HepG2 (cell line): ENCODE data around the gene GARS1. TPM values are rescaled to one million over a fixed set of nuclear protein-coding genes. Genes with fewer than 3 reads are reported as not detected.

Experiments used
- ATAC-seq: fragments of 200-7000 bp; cut with Tn5 transposase; 3 replicates; pipeline ENCODE4 v1.9.1; 2020; ENCODE audit warnings: mild to moderate bottlenecking, moderate library complexity
- BruUV-seq: library from RNA; stranded (reverse); fragments of 400-500 nt; replicated peaks from 2 replicates; lab custom pipeline; 2021; lab: Mats Ljungman, UMichigan
- CTCF ChIA-PET: fragments of 300-600 bp; formaldehyde crosslinking; extraction: SDS; loops from one replicate; lab custom pipeline; 2021; ENCODE audit warnings: low total read pairs, inconsistent platforms, low intra/inter-chr PET ratio; lab: Yijun Ruan, JAX
- POLR2A ChIA-PET: fragments of 350-600 bp; sonication (Branson Sonifier 250); formaldehyde crosslinking; loops from one replicate; lab custom pipeline; 2020; ENCODE audit warnings: antibody characterized with exemption, inconsistent platforms; lab: Yijun Ruan, JAX
- DNase-seq: peaks from one replicate; pipeline ENCODE4 v3.0.0-alpha.2; 2015; ENCODE audit warnings: low spot score
- FAIRE-seq: peaks from 3 replicates; lab custom pipeline; 2011; peaks lifted over from hg19 to GRCh38; lab: Jason Lieb, UNC
- H2AFZ ChIP-seq: one replicate; pipeline ENCODE4 v1.6.1; 2011; ENCODE audit warnings: low read length, inconsistent platforms
- H3K27ac ChIP-seq: fragments of 300-600 bp; 3 replicates; pipeline ENCODE4 v1.8.0; 2011; ENCODE audit warnings: mixed run types, mild to moderate bottlenecking, mixed read lengths, low read length, inconsistent platforms; ENCODE audit not compliant: insufficient read depth; ENCODE audit errors: extremely low read length
- H3K27me3 ChIP-seq, 2 experiments: fragments of 200-600 bp in 1 of 2; 2 replicates in 1 of 2; 3 replicates in 1 of 2; pipeline versions ENCODE4 v1.6.0 to v1.8.0; 2011; ENCODE audit warnings: low read length in 2 of 2, mild to moderate bottlenecking in 2 of 2, moderate library complexity in 2 of 2, inconsistent platforms in 1 of 2; ENCODE audit not compliant: insufficient read depth in 2 of 2, control insufficient read depth in 1 of 2
- H3K36me3 ChIP-seq, 2 experiments: fragments of 200-600 bp in 1 of 2; replicated peaks in 1 of 2; 2 replicates in 1 of 2; 3 replicates in 1 of 2; pipeline versions ENCODE4 v1.5.1 to v1.8.0; 2011; ENCODE audit warnings: low read length in 2 of 2, inconsistent platforms in 1 of 2; ENCODE audit not compliant: insufficient read depth in 2 of 2, control insufficient read depth in 1 of 2
- H3K4me1 ChIP-seq: 2 replicates; pipeline ENCODE4 v1.5.1; 2012; ENCODE audit warnings: low read length, inconsistent platforms; ENCODE audit not compliant: insufficient read depth
- H3K4me2 ChIP-seq: 2 replicates; pipeline ENCODE4 v1.6.0; 2011; ENCODE audit warnings: low read depth, low read length, inconsistent platforms
- H3K4me3 ChIP-seq, 3 experiments: fragments of 200-600 bp in 1 of 3; sonication (generic), shearing (Covaris generic) in 1 of 3; replicated peaks in 1 of 3; 2 replicates each; pipeline ENCODE4 v1.5.1; 2011 to 2016; ENCODE audit warnings: low read length in 3 of 3, inconsistent platforms in 2 of 3, low read depth in 2 of 3, mild to moderate bottlenecking in 2 of 3, control low read depth in 1 of 3, mixed read lengths in 1 of 3; ENCODE audit not compliant: insufficient read depth in 1 of 3
- H3K79me2 ChIP-seq: one replicate; pipeline ENCODE4 v1.6.1; 2011; ENCODE audit warnings: low read length, inconsistent platforms; ENCODE audit not compliant: insufficient read depth
- H3K9ac ChIP-seq: 2 replicates; pipeline ENCODE4 v1.6.0; 2011; ENCODE audit warnings: mild to moderate bottlenecking, low read depth, low read length, inconsistent platforms; ENCODE audit not compliant: insufficient read depth
- H3K9me3 ChIP-seq: 2 replicates; pipeline ENCODE4 v1.5.1; 2012; ENCODE audit warnings: mild to moderate bottlenecking, low read length
- H4K20me1 ChIP-seq: 2 replicates; pipeline ENCODE4 v1.6.0; 2011; ENCODE audit warnings: inconsistent platforms, mild to moderate bottlenecking, low read length, moderate library complexity; ENCODE audit not compliant: insufficient read depth
- ATF1 ChIP-seq: IDR thresholded peaks from 2 replicates; pipeline ENCODE4 v1.6.1; 2016; ENCODE audit warnings: mild to moderate bottlenecking, control low read depth
- DNMT1 ChIP-seq: sonication (generic); formaldehyde crosslinking; IDR thresholded peaks from 2 replicates; pipeline ENCODE4 v1.5.1; 2020; ENCODE audit warnings: mild to moderate bottlenecking, missing genetic modification reagents
- GMEB1 ChIP-seq: sonication (generic); formaldehyde crosslinking; IDR thresholded peaks from 2 replicates; pipeline ENCODE4 v1.5.1; 2020; ENCODE audit warnings: missing genetic modification reagents, mild to moderate bottlenecking, borderline replicate concordance
- KDM5A ChIP-seq: fragments of 200-600 bp; sonication (generic); IDR thresholded peaks from 2 replicates; pipeline ENCODE4 v1.7.0; 2018; ENCODE audit warnings: antibody characterized with exemption, mild to moderate bottlenecking, low read length, borderline replicate concordance
- MAFK ChIP-seq, 2 experiments: IDR thresholded peaks in 1 of 2; conservative IDR thresholded peaks in 1 of 2; 2 replicates each; pipeline ENCODE4 v1.6.1; 2011; ENCODE audit warnings: improper control_type of control experiment in 2 of 2, low read length in 2 of 2
- RELA ChIP-seq: sonication (generic); formaldehyde crosslinking; IDR thresholded peaks from 2 replicates; pipeline ENCODE4 v1.4.0; 2020; ENCODE audit warnings: missing genetic modification reagents
- RNF2 ChIP-seq: fragments of 450-650 bp; conservative IDR thresholded peaks from 2 replicates; pipeline ENCODE4 v1.6.1; 2016; ENCODE audit warnings: low read depth
- SMC3 ChIP-seq: IDR thresholded peaks from 2 replicates; pipeline ENCODE4 v1.6.1; 2011; ENCODE audit warnings: low read length, improper control_type of control experiment
- TARDBP ChIP-seq: sonication (generic); formaldehyde crosslinking; IDR thresholded peaks from 2 replicates; pipeline ENCODE4 v1.8.0; 2022; ENCODE audit warnings: mild to moderate bottlenecking, missing genetic modification reagents
- TRIM24 ChIP-seq: sonication (generic); formaldehyde crosslinking; IDR thresholded peaks from 2 replicates; pipeline ENCODE4 v1.8.0; 2022; ENCODE audit warnings: mild to moderate bottlenecking, missing genetic modification reagents
- ZEB1 ChIP-seq: IDR thresholded peaks from 2 replicates; pipeline ENCODE4 v1.6.1; 2012; ENCODE audit warnings: mild to moderate bottlenecking, low read depth, inconsistent platforms; ENCODE audit not compliant: insufficient replicate concordance
- ZFP36L2 ChIP-seq: sonication (generic); formaldehyde crosslinking; IDR thresholded peaks from 2 replicates; pipeline ENCODE4 v1.4.0; 2020; ENCODE audit warnings: missing genetic modification reagents
- ZNF24 ChIP-seq: fragments of 450-650 bp; IDR thresholded peaks from 2 replicates; pipeline ENCODE4 v1.6.1; 2017; ENCODE audit warnings: antibody characterized with exemption, mild to moderate bottlenecking
- ZNF30 ChIP-seq: sonication (generic); formaldehyde crosslinking; IDR thresholded peaks from 2 replicates; pipeline ENCODE4 v1.5.0; 2020; ENCODE audit warnings: mild to moderate bottlenecking, missing genetic modification reagents
- ZNF496 ChIP-seq: sonication (generic); formaldehyde crosslinking; IDR thresholded peaks from 2 replicates; pipeline ENCODE4 v1.8.1; 2023; ENCODE audit warnings: mild to moderate bottlenecking, moderate library complexity, missing genetic modification reagents; ENCODE audit not compliant: insufficient replicate concordance
- ZNF556 ChIP-seq: sonication (generic); formaldehyde crosslinking; IDR thresholded peaks from 2 replicates; pipeline ENCODE4 v1.4.0; 2020; ENCODE audit warnings: mild to moderate bottlenecking, missing genetic modification reagents, borderline replicate concordance
- ZNF670 ChIP-seq: sonication (generic); formaldehyde crosslinking; IDR thresholded peaks from 2 replicates; pipeline ENCODE4 v1.8.0; 2022; ENCODE audit warnings: mild to moderate bottlenecking, missing genetic modification reagents, borderline replicate concordance
- ZNF782 ChIP-seq: sonication (generic); formaldehyde crosslinking; IDR thresholded peaks from 2 replicates; pipeline ENCODE4 v1.4.0; 2020; ENCODE audit warnings: missing genetic modification reagents, mild to moderate bottlenecking, borderline replicate concordance
- WGBS: methylation state at CpG from one replicate; pipeline ENCODE4 v1.1.6; 2017; ENCODE audit warnings: low lambda C conversion rate; 5-methylcytosine and 5-hydroxymethylcytosine counted together
- in situ Hi-C: cut with HindIII; loops from 2 replicates; pipeline ENCODE4 v1.10.0; 2017; ENCODE audit warnings: low pct_unique_long_range_greater_than_20kb; ENCODE audit not compliant: extremely low pct_ligation_motif_present
- intact Hi-C: fragments of 100-400 bp; cut with micrococcal nuclease; formaldehyde crosslinking; loops from one replicate; pipeline ENCODE4 v1.10.0; 2022; ENCODE audit not compliant: unreplicated experiment
- polyA plus RNA-seq, 8 experiments: library from polyadenylated mRNA; depleted of rRNA in 3 of 8; stranded (reverse) in 7 of 8; unstranded in 1 of 8; fragments of >200 nt; fragmentation: Illumina TruSeq in 4 of 8; extraction: Trizol in 4 of 8; gene quantifications; 2 replicates each; pipeline versions ENCODE4 v1.2.1 to v1.2.3, GENCODE V29; 2011 to 2016; ENCODE audit warnings: low read depth in 4 of 8, missing spikeins in 1 of 8, mixed read lengths in 1 of 8; ENCODE audit not compliant: insufficient read depth in 1 of 8
- total RNA-seq, 5 experiments: library from RNA; depleted of rRNA; stranded (reverse); fragments of >200 nt; fragmentation: Illumina TruSeq; extraction: Trizol; gene quantifications; 2 replicates each; pipeline ENCODE4 v1.2.3, GENCODE V29; 2016; ENCODE audit warnings: low read depth in 1 of 5
- TF ChIP-seq, protein P1 (sequence below): sonication (generic); formaldehyde crosslinking; IDR thresholded peaks from 2 replicates; pipeline ENCODE4 v1.4.0; 2020; ENCODE audit warnings: mild to moderate bottlenecking, missing genetic modification reagents
- TF ChIP-seq, protein P2 (sequence below): sonication (generic); formaldehyde crosslinking; IDR thresholded peaks from 2 replicates; pipeline ENCODE4 v1.5.0; 2020; ENCODE audit warnings: missing genetic modification reagents

GARS1 gene
- total and polyA plus RNA-seq, 2 of the 13 experiments (the other 11 are each of a cell fraction or from before 2014, with no cell fraction given): 140 to 460 TPM

DNA sequence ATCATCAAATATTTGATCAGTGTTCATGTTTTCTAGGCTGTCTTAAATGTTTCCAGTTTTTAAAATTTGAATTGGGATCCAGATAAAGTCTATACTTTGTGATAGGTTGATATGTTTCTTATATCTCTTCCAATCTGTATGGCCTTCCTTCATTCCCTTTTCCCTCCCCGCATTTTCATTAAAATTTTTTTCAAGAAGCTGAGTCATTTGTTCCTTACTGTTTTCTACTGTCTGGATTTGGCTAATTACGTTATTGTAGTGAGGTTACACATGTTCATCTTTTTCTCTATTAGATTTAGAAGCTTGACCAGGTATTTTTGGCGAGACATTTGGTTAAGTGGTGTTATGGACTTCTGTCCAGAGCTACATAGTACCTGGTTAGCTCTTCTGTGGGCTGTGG is 11.2 kb downstream of the GARS1 start:
- intact Hi-C loops: no loop called here
- peaks cover 15 to 78% of the 10 kb centered on the region in 2 experiments for H3K36me3 ChIP-seq

GRCh38 chr7:30612658-30613265 is 18.1 kb downstream of the GARS1 start:
- no peak overlapping the region for H3K27ac ChIP-seq
- H3K36me3 ChIP-seq: peaks cover 29 to 87% of the 10 kb centered on the region in 2 experiments
- no TSS peak for BruUV-seq
- intact Hi-C loops (no loop called here), in situ Hi-C loops (no loop called here)
- 0 out of 2 replicates have a peak, but pooled peaks cover 8% of the 10 kb centered on the region for H3K4me1 ChIP-seq
- H3K27me3 ChIP-seq: no peaks in the 10 kb centered on the region
- no peak overlapping the region for H3K4me3 ChIP-seq
- ChIA-PET CTCF (no interaction called here), POLR2A (no interaction called here)
- DNase-seq (no peak), FAIRE-seq (no peak), ATAC-seq (no peak)
- H4K20me1 ChIP-seq: peaks cover 31% of the 10 kb centered on the region
- H2AFZ ChIP-seq: no peak overlapping the region
- H3K9me3 ChIP-seq: no peaks in the 10 kb centered on the region
- no peak overlapping the region for H3K4me2 ChIP-seq
- WGBS: 95% methylated on average over 6 of the region's 6 CpGs
- peaks cover 26% of the 10 kb centered on the region for H3K79me2 ChIP-seq
- H3K9ac ChIP-seq: no peak overlapping the region
- TF ChIP-seq ZEB1 (no peak), ZNF670 (no peak), GMEB1 (CRISPR knock-in tag) (no peak), ATF1 (CRISPR knock-in tag) (no peak), ZNF30 (no peak), SMC3 (no peak), ZNF496 (CRISPR knock-in tag) (no peak), MAFK (conservative IDR thresholded peaks at IDR 0.05 in 1 of 2, IDR thresholded peaks at IDR 0.05 in 1 of 2; ENCODE audit: low read length in 2 of 2) (peak in 1 of 2 experiments; percentile 32; a peak in 1 of 4 replicates), DNMT1 (no peak), ZNF556 (no peak)
- TF ChIP-seq, protein P1, sequence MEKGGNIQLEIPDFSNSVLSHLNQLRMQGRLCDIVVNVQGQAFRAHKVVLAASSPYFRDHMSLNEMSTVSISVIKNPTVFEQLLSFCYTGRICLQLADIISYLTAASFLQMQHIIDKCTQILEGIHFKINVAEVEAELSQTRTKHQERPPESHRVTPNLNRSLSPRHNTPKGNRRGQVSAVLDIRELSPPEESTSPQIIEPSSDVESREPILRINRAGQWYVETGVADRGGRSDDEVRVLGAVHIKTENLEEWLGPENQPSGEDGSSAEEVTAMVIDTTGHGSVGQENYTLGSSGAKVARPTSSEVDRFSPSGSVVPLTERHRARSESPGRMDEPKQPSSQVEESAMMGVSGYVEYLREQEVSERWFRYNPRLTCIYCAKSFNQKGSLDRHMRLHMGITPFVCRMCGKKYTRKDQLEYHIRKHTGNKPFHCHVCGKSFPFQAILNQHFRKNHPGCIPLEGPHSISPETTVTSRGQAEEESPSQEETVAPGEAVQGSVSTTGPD: no peak
- TF ChIP-seq, protein P2, sequence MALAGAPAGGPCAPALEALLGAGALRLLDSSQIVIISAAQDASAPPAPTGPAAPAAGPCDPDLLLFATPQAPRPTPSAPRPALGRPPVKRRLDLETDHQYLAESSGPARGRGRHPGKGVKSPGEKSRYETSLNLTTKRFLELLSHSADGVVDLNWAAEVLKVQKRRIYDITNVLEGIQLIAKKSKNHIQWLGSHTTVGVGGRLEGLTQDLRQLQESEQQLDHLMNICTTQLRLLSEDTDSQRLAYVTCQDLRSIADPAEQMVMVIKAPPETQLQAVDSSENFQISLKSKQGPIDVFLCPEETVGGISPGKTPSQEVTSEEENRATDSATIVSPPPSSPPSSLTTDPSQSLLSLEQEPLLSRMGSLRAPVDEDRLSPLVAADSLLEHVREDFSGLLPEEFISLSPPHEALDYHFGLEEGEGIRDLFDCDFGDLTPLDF (CRISPR knock-in tag): no peak

More for the DNA sequence above, 11.2 kb downstream of the GARS1 start:
- H4K20me1 ChIP-seq: peaks cover 11% of the 10 kb centered on the region
- H3K4me1 ChIP-seq: no peaks in the 10 kb centered on the region
- no peaks in the 10 kb centered on the region for H3K9me3 ChIP-seq
- POLR2A ChIA-PET: no interaction called here
- peaks cover 15% of the 10 kb centered on the region for H3K79me2 ChIP-seq
- H3K27me3 ChIP-seq: no peaks in the 10 kb centered on the region
- H3K27ac ChIP-seq: no peak overlapping the region
- no peak overlapping the region for H3K4me2 ChIP-seq
- FAIRE-seq (no peak), ATAC-seq (no peak), DNase-seq (no peak)
- CTCF ChIA-PET: no interaction called here
- no peak overlapping the region for H3K4me3 ChIP-seq
- no TSS peak for BruUV-seq
- WGBS: 97% methylated on average over 3 of the region's 3 CpGs
- TF ChIP-seq RELA (CRISPR knock-in tag) (no peak), ZNF782 (CRISPR knock-in tag) (no peak), TARDBP (no peak), RNF2 (no peak), TRIM24 (no peak), ZNF24 (no peak), KDM5A (no peak), ZFP36L2 (CRISPR knock-in tag) (no peak)
- H2AFZ ChIP-seq: no peak overlapping the region
- no peak overlapping the region for H3K9ac ChIP-seq
- in situ Hi-C loops: no loop called here
